BLaER1 treated with 17β-estradiol and CSF1 and Interleukin-3, amounts not matched to agents 10 nM and 100 nM (cell line): Measurements from ENCODE around the gene CTTN.

Experiments used
- H3K27ac ChIP-seq, 11 experiments: shearing (Covaris generic); formaldehyde crosslinking; 2 replicates each; pipeline ENCODE4 v1.8.1; 2022
- H3K27me3 ChIP-seq, 11 experiments: shearing (Covaris generic); formaldehyde crosslinking; 2 replicates each; pipeline ENCODE4 v1.8.1; 2022
- H3K36me3 ChIP-seq, 11 experiments: shearing (Covaris generic); formaldehyde crosslinking; 2 replicates each; pipeline ENCODE4 v1.8.1; 2022
- H3K4me1 ChIP-seq, 10 experiments: shearing (Covaris generic); formaldehyde crosslinking; 2 replicates each; pipeline ENCODE4 v1.8.1; 2022
- H3K4me2 ChIP-seq, 11 experiments: shearing (Covaris generic); formaldehyde crosslinking; 2 replicates each; pipeline ENCODE4 v1.8.1; 2022
- H3K4me3 ChIP-seq, 10 experiments: shearing (Covaris generic); formaldehyde crosslinking; 2 replicates each; pipeline ENCODE4 v1.8.1; 2022
- H3K9ac ChIP-seq, 11 experiments: shearing (Covaris generic); formaldehyde crosslinking; 2 replicates each; pipeline ENCODE4 v1.8.1; 2022
- H3K9me3 ChIP-seq, 11 experiments: shearing (Covaris generic); formaldehyde crosslinking; replicated peaks in 1 of 11; 2 replicates each; pipeline ENCODE4 v1.8.1; 2022
- H4K20me1 ChIP-seq, 11 experiments: shearing (Covaris generic); formaldehyde crosslinking; 2 replicates each; pipeline ENCODE4 v1.8.1; 2022
- Cebpa-rat ChIP-seq, 11 experiments: shearing (Covaris generic); IDR thresholded peaks; 2 replicates each; pipeline ENCODE4 v1.8.1; 2022

Gene CTTN

DNA sequence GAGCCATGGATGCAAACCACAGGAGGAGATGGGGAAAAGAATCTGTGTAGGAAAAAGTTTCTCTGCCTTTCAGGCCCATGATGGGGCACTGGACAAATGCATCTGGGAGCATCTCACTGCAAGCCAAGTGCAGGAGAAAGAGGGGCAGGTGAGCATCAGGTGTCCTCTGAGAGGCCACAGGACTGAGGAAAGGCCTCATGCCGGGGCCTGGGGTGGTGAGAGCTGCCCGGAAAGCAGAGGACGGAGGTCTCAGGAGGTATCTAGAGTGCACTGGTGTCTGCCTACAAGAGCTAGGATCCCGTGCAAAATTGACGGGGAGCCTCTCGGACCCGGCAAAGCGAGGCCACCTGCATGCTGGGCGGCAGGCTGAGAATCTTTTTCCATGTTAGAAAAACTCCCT, 73.9 kb downstream of the CTTN start:
- Histone ChIP-seq H3K4me1 (peaks cover 39 to 64% (median 49%) of the 10 kb centered on the region in 10 experiments), H3K36me3 (no peaks in the 10 kb centered on the region), H3K27me3 (peaks cover 0 to 9% (median 0%) of the 10 kb centered on the region in 11 experiments; a peak in 5 of 22 replicates), H3K4me3 (no peak overlapping the region), H3K9me3 (no peaks in the 10 kb centered on the region), H3K4me2 (peak overlapping the region in 6 of 11 experiments; percentile 65 to 96 (median 90); a peak in 9 of 22 replicates), H3K9ac (no peak overlapping the region), H3K27ac (no peak overlapping the region), H4K20me1 (peaks cover 0 to 10% (median 0%) of the 10 kb centered on the region in 11 experiments; a peak in 4 of 22 replicates)
- TF ChIP-seq Cebpa-rat (IDR thresholded peaks at IDR 0.05): no peak

- Histone ChIP-seq H3K9ac (no peak overlapping the region), H3K36me3 (no peaks in the 10 kb centered on the region), H3K27me3 (peaks cover 0 to 9% (median 0%) of the 10 kb centered on the region in 11 experiments; a peak in 4 of 22 replicates), H4K20me1 (peaks cover 0 to 9% (median 0%) of the 10 kb centered on the region in 11 experiments; a peak in 2 of 22 replicates), H3K9me3 (no peaks in the 10 kb centered on the region), H3K4me2 (no peak overlapping the region), H3K4me3 (no peak overlapping the region), H3K4me1 (peaks cover 34 to 53% (median 39%) of the 10 kb centered on the region in 10 experiments), H3K27ac (no peak overlapping the region)
- no peak for TF ChIP-seq Cebpa-rat (IDR thresholded peaks at IDR 0.05)
Measured at GRCh38 chr11:70473186-70473872, 75.0 kb downstream of the CTTN start.

- no peak overlapping the region for H3K4me3 ChIP-seq
- no peak for TF ChIP-seq Cebpa-rat (IDR thresholded peaks at IDR 0.05)
Measured at GRCh38 chr11:70473873-70474690, 75.8 kb downstream of the CTTN start.

GRCh38 chr11:70474710-70475109, 76.4 kb downstream of the CTTN start:
- no peak for TF ChIP-seq Cebpa-rat (IDR thresholded peaks at IDR 0.05)
- Histone ChIP-seq H3K27ac (no peak overlapping the region), H3K4me3 (no peak overlapping the region), H3K9me3 (no peaks in the 10 kb centered on the region), H4K20me1 (peaks cover 0 to 11% (median 0%) of the 10 kb centered on the region in 11 experiments; a peak in 2 of 22 replicates), H3K27me3 (peaks cover 0 to 9% (median 0%) of the 10 kb centered on the region in 11 experiments; a peak in 4 of 22 replicates), H3K4me1 (peaks cover 20 to 39% (median 25%) of the 10 kb centered on the region in 10 experiments), H3K9ac (no peak overlapping the region), H3K36me3 (no peaks in the 10 kb centered on the region), H3K4me2 (no peak overlapping the region)

More at GRCh38 chr11:70473873-70474690, 75.8 kb downstream of the CTTN start:
- Histone ChIP-seq H3K27ac (no peak overlapping the region), H3K36me3 (no peaks in the 10 kb centered on the region), H3K9me3 (no peaks in the 10 kb centered on the region), H3K27me3 (peaks cover 0 to 9% (median 0%) of the 10 kb centered on the region in 11 experiments; a peak in 4 of 22 replicates), H3K4me2 (peak overlapping the region in 1 of 11 experiments; percentile 14; a peak in 1 of 22 replicates), H3K4me1 (peaks cover 27 to 45% (median 31%) of the 10 kb centered on the region in 10 experiments), H3K9ac (no peak overlapping the region), H4K20me1 (peaks cover 0 to 9% (median 0%) of the 10 kb centered on the region in 11 experiments; a peak in 2 of 22 replicates)

GRCh38 chr11:70476669-70477068, 78.3 kb downstream of the CTTN start:
- peaks cover 0 to 14% (median 0%) of the 10 kb centered on the region in 11 experiments; a peak in 2 of 22 replicates for H4K20me1 ChIP-seq
- no peak overlapping the region for H3K4me2 ChIP-seq
- no peak overlapping the region for H3K4me3 ChIP-seq
- no peaks in the 10 kb centered on the region for H3K36me3 ChIP-seq
- H3K27me3 ChIP-seq: peaks cover 0 to 8% (median 0%) of the 10 kb centered on the region in 11 experiments; a peak in 3 of 22 replicates
- no peak for TF ChIP-seq Cebpa-rat (IDR thresholded peaks at IDR 0.05)
- H3K9me3 ChIP-seq: no peaks in the 10 kb centered on the region
- peaks cover under 1 to 24% (median 7%) of the 10 kb centered on the region in 10 experiments for H3K4me1 ChIP-seq
- no peak overlapping the region for H3K27ac ChIP-seq
- H3K9ac ChIP-seq: no peak overlapping the region

DNA sequence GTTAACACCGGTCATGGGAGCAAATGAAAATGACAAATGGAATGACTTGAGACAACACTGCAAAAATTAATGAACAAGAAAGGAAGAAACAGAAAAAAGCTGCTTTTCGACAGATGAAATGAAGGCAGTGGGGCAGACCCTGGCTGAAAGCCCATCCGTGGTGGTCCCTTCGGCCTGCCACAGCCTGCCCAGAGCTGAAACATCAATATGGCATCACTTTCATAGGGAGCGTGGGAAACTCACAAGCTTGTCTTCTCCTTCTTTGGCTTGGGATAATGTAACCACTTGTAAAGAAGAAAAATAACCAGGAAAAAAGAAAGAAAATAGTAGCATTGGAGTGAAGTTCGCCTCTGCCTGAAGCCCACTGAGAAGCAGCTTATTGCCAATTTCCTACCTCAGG, 78.8 kb downstream of the CTTN start:
- Histone ChIP-seq H3K27me3 (peaks cover 0 to 8% (median 0%) of the 10 kb centered on the region in 11 experiments; a peak in 3 of 22 replicates), H4K20me1 (peaks cover 0 to 9% (median 0%) of the 10 kb centered on the region in 11 experiments; a peak in 2 of 22 replicates), H3K27ac (no peak overlapping the region), H3K9me3 (no peaks in the 10 kb centered on the region), H3K4me1 (peaks cover 0 to 21% (median 3%) of the 10 kb centered on the region in 10 experiments; a peak in 12 of 20 replicates), H3K4me3 (no peak overlapping the region), H3K9ac (no peak overlapping the region), H3K4me2 (no peak overlapping the region), H3K36me3 (no peaks in the 10 kb centered on the region)
- no peak for TF ChIP-seq Cebpa-rat (IDR thresholded peaks at IDR 0.05)

- Histone ChIP-seq H4K20me1 (peaks cover 0 to 7% (median 0%) of the 10 kb centered on the region in 11 experiments; a peak in 2 of 22 replicates), H3K4me2 (no peak overlapping the region), H3K9ac (no peak overlapping the region), H3K4me1 (peaks cover 2 to 21% (median 6%) of the 10 kb centered on the region in 10 experiments), H3K27me3 (peaks cover 0 to 4% (median 0%) of the 10 kb centered on the region in 11 experiments; a peak in 1 of 22 replicates), H3K27ac (no peak overlapping the region), H3K9me3 (no peaks in the 10 kb centered on the region), H3K4me3 (no peak overlapping the region), H3K36me3 (no peaks in the 10 kb centered on the region)
- no peak for TF ChIP-seq Cebpa-rat (IDR thresholded peaks at IDR 0.05)
Measured at GRCh38 chr11:70477609-70478008, 79.3 kb downstream of the CTTN start.

GRCh38 chr11:70478166-70478890, 80.0 kb downstream of the CTTN start:
- no peak for TF ChIP-seq Cebpa-rat (IDR thresholded peaks at IDR 0.05)

More at GRCh38 chr11:70478166-70478890, 80.0 kb downstream of the CTTN start:
- H3K4me1 ChIP-seq: peaks cover 5 to 24% (median 10%) of the 10 kb centered on the region in 10 experiments
- H3K27ac ChIP-seq: no peak overlapping the region
- no peaks in the 10 kb centered on the region for H3K36me3 ChIP-seq
- H3K27me3 ChIP-seq: no peaks in the 10 kb centered on the region
- H3K4me2 ChIP-seq: no peak overlapping the region
- peaks cover 0 to 7% (median 0%) of the 10 kb centered on the region in 11 experiments; a peak in 1 of 22 replicates for H4K20me1 ChIP-seq
- H3K9me3 ChIP-seq: no peaks in the 10 kb centered on the region
- no peak overlapping the region for H3K4me3 ChIP-seq
- H3K9ac ChIP-seq: no peak overlapping the region
